ENCODE results near the gene HOXC5. TPM values are rescaled to one million over a fixed set of nuclear protein-coding genes. Genes with fewer than 3 reads are reported as not detected.

HOXC5 gene
- total RNA-seq, 1 donor from 2014 or later, result not detected

DNA sequence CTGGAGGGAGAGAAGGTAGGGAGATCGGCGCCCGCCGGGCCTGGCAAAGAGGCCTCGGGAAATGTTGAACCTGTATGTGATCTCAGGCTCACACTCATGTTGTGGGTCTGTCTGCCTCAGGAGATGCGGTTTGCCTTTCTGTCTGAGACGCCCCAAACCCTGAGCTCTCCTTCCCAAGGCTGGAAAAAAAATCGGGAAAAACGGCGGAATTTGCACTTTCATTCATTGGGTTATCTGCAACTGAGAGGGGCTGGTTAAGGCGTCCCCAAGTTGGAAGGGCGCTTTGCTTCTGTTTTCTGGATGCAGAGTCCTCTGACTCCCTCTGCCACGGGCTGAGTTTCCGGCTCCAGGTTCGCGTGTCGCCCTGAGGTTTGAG, 37.9 kb upstream of the HOXC5 start:
- intact Hi-C loops (cut with DNase I), result no loop called here
- no peak for DNase-seq (ENCODE audit: low spot score)

DNA sequence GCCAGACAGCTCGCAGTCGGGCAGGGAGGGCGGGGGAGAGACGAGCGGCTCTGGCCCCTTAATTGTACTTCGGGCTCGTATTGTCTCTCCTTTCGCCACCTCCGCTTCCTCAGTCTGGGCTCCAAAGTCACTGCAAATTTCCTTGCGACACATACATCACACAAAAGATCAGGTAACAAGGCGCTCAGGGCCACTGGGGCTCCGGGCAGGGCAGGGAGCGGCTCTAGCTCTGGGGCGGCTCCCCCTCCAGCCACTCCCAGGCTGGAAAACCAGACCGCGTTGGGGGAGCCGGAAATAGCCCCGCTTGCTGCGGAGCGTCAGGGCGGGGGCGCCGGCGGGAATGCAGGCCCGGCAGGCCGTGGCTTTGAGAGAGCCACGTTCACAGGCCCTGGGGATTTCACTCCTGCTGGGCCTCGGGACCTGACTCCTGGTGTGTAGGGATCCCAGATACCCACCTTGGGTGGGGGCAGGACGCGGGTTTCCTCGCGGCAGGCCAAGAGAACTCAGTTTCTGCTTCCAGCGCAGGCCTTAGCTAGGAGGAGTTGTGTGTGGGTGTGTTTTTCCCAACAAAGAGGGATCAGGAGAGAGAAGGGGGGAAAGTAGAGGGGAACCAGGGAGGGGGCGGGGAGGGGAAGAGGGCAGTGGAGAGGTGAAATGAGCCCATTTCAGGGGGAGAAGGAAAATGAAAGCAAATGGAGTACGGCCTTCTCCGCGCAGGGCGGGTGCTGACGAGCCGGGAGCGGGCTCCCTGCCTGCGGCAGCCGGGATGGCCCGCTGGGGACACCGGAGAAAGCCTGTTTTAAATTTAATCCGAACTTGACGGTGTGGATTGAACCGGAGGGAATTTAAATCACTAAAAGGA, 37.2 kb upstream of the HOXC5 start:
- intact Hi-C loops (cut with DNase I), result no loop called here
- DNase-seq (ENCODE audit: low spot score), result no peak

DNA sequence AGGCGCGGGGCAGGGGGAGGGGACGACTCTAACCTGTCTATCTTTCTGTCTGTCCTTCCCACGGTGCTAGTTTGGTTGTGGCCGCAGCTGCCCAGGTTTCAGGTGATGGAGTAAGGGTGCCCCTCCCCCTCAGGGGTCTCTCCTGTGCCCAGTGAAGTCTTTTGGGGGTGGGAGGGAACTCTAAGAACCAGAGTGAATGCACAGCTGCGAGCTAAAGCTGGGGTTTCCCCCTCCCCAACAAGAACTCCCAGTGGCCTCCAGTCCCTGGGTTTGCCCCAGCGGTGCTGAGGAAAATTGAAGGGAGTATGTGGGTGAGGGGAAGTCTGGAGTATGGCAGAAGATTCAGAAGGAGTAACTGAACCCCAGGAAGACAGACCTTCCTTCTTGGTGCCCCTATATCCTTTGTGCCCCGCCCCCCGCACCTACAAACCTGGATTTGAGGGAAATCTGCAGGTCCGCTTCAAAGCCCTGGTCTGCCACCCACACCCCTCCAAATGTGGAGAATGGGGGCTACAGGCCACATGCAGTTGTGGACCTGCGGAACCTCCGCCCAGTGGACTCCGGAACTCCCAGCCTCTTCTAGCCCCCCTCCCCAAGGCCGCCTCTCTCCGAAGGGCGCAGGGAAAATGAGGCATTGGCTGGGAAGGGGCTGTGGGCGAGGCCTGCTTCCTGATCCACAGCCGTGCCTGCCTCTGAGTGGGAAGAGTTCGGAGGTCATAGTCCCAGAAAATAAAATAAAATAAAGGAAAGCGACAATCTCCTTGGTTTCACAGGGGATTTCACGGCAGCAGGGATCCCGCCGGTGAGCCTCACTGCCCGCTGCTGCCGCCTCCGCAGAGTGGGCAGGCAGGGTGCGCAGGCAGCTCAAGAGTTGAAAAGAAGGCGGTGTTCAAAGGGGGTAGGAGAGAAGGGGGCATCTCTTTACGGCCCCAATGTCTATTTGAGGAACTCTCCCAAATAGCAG, 36.3 kb upstream of the HOXC5 start:
- DNase-seq (ENCODE audit: low spot score), result no peak
- intact Hi-C loops (cut with DNase I), result no loop called here

DNA sequence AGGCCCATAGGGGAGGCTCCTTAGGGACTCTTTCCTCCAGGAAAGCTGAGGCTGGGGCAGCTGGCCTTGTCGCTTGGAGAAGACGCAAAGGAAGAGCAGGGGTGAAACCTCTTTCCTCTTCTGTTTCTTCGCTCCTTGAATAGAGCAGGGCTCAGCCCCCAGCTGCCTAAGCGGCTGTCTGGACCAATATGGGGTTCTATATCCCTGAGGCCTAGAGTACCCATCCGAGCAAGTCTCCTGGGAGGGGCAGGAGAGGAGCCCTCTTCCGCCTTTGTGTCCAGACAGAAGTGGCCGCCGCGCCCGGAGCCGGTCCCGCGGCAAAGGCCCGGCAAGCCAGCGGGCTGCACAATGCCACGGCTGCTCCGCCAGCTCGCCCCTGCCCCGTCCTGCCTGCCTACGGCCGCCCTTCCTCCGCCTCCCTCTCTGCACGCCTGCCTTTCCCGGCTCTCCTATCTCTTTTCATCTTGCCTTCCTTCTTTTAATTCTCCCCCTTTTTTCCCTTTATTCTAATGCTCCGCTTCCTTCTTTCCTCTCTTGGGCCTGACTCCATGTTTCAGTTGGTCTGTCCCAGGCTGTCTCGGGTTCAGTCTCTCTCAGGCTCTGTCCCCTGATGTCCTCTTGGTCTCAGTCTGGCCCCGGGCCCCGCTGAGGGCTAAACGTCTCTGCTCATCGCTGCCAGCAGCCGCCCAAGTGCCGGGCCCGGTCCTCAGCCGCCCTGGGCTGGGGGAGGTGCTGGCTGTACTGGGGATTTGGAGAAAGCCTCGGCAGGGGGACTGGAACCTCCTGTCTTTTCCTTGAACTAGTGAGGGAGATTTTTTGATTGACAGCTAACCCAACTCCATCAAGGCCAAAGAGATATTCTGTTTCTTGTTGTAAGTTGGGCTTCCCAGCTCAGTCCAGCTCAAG, 35.4 kb upstream of the HOXC5 start:
- no peak for DNase-seq (ENCODE audit: low spot score)
- intact Hi-C loops (cut with DNase I), result no loop called here

DNA sequence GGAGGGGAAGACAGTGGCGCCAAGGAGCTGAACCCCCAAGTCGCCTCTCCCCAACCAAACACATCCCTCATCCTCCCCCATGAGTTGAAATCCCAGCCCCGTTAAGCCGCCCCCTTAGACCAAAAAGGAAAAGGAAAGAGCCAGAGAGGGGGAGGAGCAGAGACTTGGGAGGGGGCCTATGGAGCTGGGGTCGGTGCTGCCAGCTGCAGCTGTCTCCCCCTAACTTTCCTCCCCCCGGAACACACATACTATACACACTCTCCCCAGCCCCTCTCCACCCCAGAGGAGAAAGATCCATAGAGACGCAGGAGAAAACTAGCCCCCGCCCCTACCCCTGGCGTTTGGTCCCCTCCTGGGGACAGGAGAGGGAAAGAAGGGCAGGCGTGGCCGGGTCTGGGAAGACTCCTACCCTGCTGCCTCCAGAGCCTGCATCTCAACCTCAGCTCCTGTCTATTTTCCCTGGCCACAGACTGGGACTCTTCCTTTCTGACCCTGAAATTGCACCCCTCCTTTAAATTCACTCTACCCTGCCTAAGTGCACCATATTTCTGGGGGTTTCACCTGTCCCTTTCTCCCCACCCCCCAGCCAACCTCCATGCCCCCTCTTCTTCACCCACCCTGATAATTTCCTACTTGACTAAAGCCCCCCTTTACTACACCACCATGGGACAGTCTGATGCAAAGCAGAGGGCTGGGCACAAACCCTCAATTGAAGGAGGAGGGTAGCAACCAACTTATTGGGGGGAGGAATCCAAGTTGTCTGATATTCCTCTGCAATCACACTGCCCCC, 34.5 kb upstream of the HOXC5 start:
- no peak for DNase-seq (ENCODE audit: low spot score)
- intact Hi-C loops (cut with DNase I), result no loop called here

DNA sequence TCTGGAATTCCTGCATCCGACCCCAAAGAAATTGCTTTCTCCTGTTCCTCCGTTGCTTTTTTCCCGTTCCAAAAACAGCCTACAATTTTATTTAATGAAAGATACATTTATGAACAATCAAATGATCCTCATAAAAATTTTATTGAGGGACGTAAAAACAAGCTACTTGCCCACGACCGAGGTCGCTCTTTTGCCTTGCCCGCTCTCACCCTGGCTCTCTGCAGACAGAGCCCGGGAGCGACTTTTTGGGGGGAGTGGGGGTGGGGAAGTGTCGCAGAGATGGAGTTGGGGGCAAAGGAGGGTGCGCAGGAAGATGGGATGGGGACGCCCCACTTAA, 34.0 kb upstream of the HOXC5 start:
- no peak for DNase-seq (ENCODE audit: low spot score)
- intact Hi-C loops (cut with DNase I), result no loop called here

DNA sequence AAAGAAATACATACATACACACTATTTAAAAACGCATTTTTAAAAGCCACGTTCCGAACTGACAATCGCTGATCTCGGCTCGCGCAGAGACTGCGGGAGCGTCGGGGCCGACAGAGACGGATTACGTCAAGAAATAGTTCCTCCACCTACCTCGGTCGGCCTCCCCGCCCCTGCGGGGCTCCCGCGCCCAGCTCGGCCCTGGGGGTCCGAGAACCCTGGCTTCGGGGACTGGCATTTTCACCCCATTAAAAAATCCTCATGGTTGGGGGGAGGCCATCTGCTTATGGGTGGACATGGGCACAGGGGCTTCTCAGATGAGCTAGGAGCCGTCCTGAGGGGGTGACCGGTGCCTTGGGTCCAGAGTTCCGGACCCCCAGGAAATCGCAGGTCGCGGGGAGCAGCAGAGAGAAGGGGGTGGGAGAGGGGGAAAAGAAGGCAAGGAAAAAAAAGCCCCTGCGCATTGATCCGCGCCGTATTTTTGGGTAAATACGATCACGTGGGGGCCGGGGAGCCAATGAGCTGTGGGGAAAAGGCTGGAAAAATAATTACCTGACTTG, 33.2 kb upstream of the HOXC5 start:
- DNase-seq (ENCODE audit: low spot score), result no peak
- intact Hi-C loops (cut with DNase I), result no loop called here

DNA sequence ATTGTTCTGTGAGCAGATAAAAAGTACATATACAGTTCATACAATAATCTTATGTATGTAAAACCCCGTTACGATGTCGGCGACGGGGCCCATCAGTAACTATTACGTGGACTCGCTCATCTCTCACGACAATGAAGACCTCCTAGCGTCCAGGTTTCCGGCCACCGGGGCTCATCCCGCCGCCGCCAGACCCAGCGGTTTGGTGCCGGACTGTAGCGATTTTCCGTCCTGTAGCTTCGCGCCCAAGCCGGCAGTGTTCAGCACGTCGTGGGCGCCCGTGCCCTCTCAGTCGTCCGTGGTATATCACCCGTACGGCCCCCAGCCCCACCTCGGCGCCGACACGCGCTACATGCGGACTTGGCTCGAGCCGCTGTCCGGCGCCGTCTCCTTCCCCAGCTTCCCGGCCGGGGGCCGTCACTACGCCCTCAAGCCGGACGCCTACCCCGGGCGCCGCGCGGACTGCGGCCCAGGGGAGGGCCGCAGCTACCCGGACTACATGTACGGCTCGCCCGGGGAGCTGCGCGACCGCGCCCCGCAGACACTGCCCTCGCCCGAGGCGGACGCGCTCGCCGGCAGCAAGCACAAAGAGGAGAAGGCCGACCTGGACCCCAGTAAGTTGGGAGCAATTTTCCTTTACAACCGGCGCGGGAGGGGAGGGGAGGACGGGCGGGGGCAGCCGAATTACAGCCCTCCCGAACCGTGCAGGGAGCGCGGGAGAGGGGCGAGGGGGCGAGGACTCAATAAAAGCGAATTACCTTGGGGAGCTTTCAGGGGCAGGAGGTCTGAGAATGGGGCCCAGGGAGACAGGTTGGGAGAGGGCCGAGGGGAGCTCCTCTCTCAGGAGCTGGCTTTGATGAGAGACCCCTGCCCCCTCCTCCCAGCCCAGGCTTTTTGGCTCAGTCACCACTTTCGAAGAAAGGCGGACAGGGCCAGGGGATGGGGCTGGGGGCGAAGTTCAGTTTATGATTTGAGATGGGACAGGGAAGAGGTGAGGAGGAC, 32.4 kb upstream of the HOXC5 start, which contains the start of gene HOXC9:
TSS of gene HOXC9 (plus strand) at position 46 of the 999 bp plus-strand sequence. CDS start at position 74, 28 bp downstream.
- no peak for DNase-seq (ENCODE audit: low spot score)
- intact Hi-C loops (cut with DNase I), result no loop called here

DNA sequence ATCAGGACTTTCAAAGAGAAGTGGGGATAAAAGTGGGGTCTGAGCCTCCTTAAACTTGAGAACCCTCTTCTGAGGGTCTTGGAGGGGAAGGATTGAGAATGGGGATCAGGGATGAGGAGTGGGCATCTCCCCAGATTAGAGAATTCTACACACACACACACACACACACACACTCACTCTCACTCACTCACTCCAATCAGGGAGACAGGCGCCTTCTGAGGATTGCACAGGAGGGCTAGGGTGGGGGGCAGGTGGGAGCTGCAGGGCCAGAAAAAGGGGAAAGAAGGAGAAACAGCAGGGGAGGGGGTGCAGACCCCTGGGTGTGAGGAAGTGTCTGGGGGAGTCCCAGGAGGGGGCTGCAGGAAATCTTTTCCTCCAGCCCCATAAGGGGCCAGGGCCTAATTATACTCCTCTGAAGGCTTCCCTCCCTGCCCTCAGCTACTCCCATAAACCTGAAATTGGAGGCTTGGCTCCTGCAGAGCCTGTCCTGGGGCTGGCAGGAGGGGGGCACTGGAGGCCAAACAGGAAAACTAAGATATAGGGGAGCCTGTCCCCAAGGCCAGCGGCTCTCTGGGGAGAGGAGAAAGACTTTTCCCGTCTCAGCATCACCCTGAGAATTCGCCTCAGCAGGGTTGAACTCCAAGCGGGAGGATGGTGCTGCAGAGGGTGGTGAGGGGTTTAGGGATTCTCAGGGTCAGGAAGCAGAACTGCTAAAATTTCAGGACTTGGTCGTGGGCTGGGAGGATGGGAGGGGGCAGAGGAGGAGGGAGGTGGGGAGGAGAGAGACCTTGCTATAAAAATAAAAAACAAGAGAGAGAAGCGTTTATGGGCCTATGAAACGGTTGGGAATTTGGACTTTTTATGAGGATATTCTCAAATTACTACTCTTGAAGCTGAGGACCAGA, 31.3 kb upstream of the HOXC5 start:
- intact Hi-C loops (cut with DNase I), result no loop called here
- no peak for DNase-seq (ENCODE audit: low spot score)

DNA sequence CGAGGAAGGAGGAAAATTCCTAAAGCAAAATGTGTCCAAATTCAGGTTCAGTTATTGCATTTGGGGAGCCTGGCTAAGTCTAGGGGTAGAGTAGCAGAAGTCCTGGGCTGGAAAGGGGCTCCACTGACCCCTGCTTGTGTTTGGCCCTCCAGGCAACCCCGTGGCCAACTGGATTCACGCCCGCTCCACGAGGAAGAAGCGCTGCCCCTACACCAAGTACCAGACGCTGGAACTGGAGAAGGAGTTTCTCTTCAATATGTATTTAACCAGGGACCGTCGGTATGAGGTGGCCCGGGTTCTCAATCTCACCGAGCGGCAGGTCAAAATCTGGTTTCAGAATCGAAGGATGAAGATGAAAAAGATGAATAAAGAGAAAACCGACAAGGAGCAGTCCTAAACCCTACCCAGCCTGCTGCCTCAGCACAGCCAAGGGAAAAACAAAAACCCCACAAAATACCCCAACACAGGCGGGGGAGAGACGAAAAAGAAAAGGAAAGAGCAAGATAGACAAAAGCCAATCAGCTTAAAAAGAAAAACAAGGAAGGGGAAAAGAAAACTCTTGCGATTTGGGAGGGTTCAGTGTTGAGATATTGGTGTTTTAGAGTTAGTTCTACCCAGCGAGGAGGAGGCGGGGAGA, 30.5 kb upstream of the HOXC5 start:
- intact Hi-C loops (cut with DNase I), result no loop called here
- no peak for DNase-seq (ENCODE audit: low spot score)

DNA sequence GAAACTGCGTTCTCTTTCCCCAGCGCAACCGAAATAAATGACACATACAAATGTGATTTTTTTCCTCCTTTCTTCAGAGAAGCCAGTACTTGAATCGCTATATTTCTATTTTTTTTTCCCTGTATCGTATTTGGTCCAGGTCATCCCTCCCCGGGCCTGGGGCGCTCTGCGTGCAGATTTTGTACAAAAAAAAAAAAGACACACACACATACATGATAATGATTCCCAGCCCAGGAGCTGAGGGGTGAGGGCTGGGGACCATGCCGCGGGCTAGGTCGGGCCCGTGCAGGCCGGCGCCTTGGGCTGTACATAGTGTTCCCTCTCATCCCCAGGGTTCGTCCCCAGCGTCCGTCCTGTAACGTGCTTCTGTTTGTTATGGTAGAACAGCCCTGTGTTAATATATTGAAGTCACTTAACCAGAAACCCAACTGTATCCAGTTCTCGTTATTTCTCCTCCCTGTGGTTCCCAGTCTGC, 29.9 kb upstream of the HOXC5 start:
- intact Hi-C loops (cut with DNase I), result no loop called here
- DNase-seq (ENCODE audit: low spot score), result no peak

DNA sequence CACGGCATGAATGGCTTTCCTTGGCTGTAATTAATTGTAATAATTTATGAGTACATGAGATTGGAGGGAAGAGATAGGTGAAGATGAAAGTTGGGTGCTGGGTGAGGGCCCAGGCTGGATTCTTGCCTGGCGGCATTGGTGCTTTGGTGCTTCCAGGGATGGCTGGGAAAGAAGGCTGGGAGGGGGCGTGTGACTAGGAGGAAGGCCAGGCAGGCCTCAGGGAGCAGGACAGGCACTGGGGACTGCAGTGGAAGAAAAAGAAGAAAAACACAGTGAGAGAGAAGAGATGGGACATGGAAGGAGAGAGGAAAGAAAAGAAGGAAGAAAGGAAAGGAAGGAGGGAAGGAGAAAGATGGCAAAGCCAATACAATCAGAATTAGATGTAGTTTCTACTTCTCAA, 29.2 kb upstream of the HOXC5 start:
- intact Hi-C loops (cut with DNase I), result no loop called here
- DNase-seq (ENCODE audit: low spot score), result no peak

DNA sequence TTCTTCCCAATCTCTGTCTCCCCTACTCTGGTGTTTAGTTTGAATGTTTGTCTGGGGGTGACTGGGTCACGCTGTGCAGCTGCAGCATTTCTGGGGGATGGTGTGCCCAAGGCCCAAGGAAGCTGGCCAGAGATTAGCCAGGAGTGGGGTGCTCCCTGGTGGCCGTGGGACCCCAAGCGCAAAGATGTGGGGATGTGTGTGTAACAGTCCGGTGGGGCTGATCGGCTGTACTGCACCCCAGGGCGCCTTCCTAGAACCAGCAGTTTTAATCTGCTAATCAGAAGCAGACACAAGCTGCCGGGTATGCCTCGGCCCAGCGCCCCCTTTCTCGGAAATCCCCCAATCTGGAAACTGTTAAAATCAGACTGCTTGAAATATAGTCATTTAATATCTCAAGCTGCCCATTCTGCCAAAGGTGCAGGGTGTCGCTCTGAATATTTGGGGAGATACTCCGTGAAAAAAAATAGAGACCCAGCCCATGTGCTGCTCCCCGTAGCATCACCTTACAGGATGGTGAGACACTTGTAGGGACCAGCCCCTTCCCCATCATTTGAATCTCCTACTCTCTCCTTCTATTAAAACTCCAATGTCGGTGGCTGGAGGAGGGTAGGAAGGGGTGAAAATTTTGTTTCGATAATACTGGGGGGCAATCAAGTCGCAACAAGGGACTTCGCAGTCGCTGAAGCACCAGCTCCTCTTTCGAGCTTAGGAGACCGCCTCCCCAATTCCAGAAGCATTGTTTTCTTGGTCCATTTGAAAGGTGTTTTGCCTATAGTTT, 28.6 kb upstream of the HOXC5 start:
- intact Hi-C loops (cut with DNase I), result no loop called here

DNA sequence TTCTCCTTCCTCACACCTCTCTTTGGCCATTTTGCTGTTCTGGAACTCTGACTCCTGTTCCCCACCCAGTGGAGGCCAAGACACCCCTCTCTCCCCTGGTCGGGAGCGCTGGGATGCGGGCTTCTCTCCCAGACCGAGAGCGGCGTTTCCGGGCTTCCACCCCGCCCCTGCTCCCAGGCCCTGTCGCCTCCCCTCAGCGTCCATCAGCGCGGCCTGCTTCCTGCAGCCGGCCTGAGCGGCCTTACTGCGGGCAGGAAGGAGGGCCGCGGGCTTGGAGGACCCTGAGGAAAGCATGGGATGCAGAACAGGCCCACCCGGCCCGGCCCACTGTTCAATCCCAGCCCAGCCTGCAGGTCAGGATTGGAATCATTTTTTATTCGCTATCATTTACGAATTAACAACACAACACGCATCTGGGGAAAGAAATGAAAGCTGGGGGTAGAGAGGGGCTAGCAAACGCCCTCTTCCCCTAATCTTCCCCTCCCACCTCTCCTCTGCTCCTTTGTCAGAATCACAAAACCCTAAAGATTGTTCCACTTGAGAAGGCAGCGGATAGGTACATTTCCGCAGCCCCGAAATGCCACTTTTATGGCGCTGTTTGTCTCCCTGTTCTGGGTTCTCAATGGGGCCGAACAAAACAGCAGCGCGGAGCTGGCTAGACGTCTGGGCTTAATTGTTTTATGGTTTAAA, 27.9 kb upstream of the HOXC5 start:
- intact Hi-C loops (cut with DNase I), result no loop called here
- no peak for DNase-seq (ENCODE audit: low spot score)

More for the DNA sequence above, 28.6 kb upstream of the HOXC5 start:
- no peak for DNase-seq (ENCODE audit: low spot score)

DNA sequence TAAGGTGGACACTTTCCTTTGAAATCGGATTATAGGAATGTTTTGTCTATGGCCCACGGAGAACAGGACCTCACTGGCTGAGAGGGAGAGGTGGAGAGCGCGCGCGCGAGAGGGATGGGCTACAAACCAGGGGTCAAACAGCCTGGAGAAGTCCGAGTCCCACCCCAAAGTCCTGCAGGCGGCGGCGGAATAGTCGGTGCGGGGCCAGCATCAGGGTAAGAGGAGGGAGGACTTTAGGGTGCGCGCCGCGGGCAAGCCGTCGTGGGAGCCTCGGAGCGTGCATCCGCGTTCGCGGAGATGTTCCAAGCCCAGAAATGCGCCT, 27.4 kb upstream of the HOXC5 start:
- no peak for DNase-seq (ENCODE audit: low spot score)
- intact Hi-C loops (cut with DNase I), result no loop called here

All from cardiac septum (tissue), 1 donor.